GM19372 (cell line): Measurements from ENCODE around the gene IRX3.

Experiments used
- ATAC-seq: cut with Tn5 transposase; IDR thresholded peaks from one replicate; pipeline ENCODE4 v1.9.1; 2021; ENCODE audit warnings: mild to moderate bottlenecking, low read depth, moderate library complexity; ENCODE audit not compliant: unreplicated experiment

The IRX3 gene

GRCh38 chr16:54240271-54241129 is 46.1 kb downstream of the IRX3 start:
- ATAC-seq, result no peak

DNA sequence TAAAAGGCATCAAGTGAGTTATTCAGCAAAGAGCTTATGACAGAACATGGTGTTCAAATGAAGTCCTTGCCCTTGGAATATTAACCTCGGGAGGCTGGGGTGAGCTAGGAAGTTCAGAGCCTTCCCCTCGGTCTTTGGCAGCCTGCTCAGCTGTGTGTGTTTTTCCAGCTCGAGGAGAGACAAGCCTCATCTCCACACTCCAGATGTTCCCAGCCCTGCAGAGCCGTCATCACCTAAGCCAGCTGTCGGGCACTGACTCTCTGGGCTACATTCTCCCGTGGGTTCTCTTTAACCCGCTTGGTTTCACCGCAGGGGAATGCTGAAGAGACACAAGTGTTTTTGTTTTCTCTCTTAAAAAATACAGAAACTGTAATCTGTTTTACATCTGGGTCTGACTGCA is 47.1 kb downstream of the IRX3 start:
- no peak for ATAC-seq

- no peak for ATAC-seq
Observed at GRCh38 chr16:54236773-54237172, 49.8 kb downstream of the IRX3 start.

GRCh38 chr16:54233615-54234014 is 53.0 kb downstream of the IRX3 start:
- ATAC-seq, result no peak
